GM12891 (cell line): ENCODE results near the gene SLC48A1.

Experiments used
- PAX5 ChIP-seq: IDR thresholded peaks from 2 replicates; pipeline ENCODE4 v1.6.1; 2011; ENCODE audit warnings: low read length, moderate library complexity, mild to moderate bottlenecking; ENCODE audit not compliant: insufficient read depth, severe bottlenecking
- POLR2A ChIP-seq: IDR thresholded peaks from 2 replicates; pipeline ENCODE4 v1.6.1; 2011; ENCODE audit warnings: low read depth, low read length, control low read depth
- POLR2AphosphoS5 ChIP-seq: IDR thresholded peaks from 2 replicates; pipeline ENCODE4 v1.6.1; 2011; ENCODE audit warnings: low read depth, low read length, control low read depth
- SPI1 ChIP-seq: IDR thresholded peaks from 2 replicates; pipeline ENCODE4 v1.6.1; 2011; ENCODE audit warnings: low read depth, low read length, control low read depth
- TAF1 ChIP-seq: IDR thresholded peaks from 2 replicates; pipeline ENCODE4 v1.6.1; 2011; ENCODE audit warnings: low read depth, low read length, control low read depth

- TF ChIP-seq PAX5 (no peak), POLR2AphosphoS5 (no peak), SPI1 (no peak), TAF1 (no peak), POLR2A (no peak)
These were observed 24.4 kb downstream of the SLC48A1 start for GRCh38 chr12:47797441-47797840.
